ENCODE results near the gene MRM2.

The MRM2 gene

GRCh38 chr7:2202901-2203765, 38.9 kb downstream of the MRM2 start:
- no peak for DNase-seq (ENCODE audit: low read depth)

- no peak for DNase-seq (ENCODE audit: low read depth)
These were observed 39.6 kb downstream of the MRM2 start for GRCh38 chr7:2202361-2202761.

- no peak for DNase-seq (ENCODE audit: low read depth)
These were observed 40.2 kb downstream of the MRM2 start for GRCh38 chr7:2201686-2202360.

- DNase-seq (ENCODE audit: low read depth), result no peak
These were observed 40.9 kb downstream of the MRM2 start for GRCh38 chr7:2201128-2201527.

- DNase-seq (ENCODE audit: low read depth), result no peak
These were observed 41.4 kb downstream of the MRM2 start for GRCh38 chr7:2200584-2200980.

- no peak for DNase-seq (ENCODE audit: low read depth)
These were observed 41.9 kb downstream of the MRM2 start for GRCh38 chr7:2199956-2200583.

GRCh38 chr7:2199528-2199927, 42.5 kb downstream of the MRM2 start:
- no peak for DNase-seq (ENCODE audit: low read depth)

- no peak for DNase-seq (ENCODE audit: low read depth)
These were observed 43.2 kb downstream of the MRM2 start for GRCh38 chr7:2198760-2199159.

- no peak for DNase-seq (ENCODE audit: low read depth)
These were observed 43.8 kb downstream of the MRM2 start for GRCh38 chr7:2198206-2198605.

GRCh38 chr7:2197436-2198155, 44.4 kb downstream of the MRM2 start:
- no peak for DNase-seq (ENCODE audit: low read depth)

- no peak for DNase-seq (ENCODE audit: low read depth)
These were observed 45.3 kb downstream of the MRM2 start for GRCh38 chr7:2196381-2197378.

- DNase-seq (ENCODE audit: low read depth), result no peak
These were observed 46.4 kb downstream of the MRM2 start for GRCh38 chr7:2195400-2196246.

- no peak for DNase-seq (ENCODE audit: low read depth)
These were observed 48.3 kb downstream of the MRM2 start for GRCh38 chr7:2193575-2194305.

GRCh38 chr7:2192831-2193534, 49.0 kb downstream of the MRM2 start:
- no peak for DNase-seq (ENCODE audit: low read depth)

GRCh38 chr7:2191016-2191415, 51.0 kb downstream of the MRM2 start:
- no peak for DNase-seq (ENCODE audit: low read depth)

- no peak for DNase-seq (ENCODE audit: low read depth)
These were observed 51.5 kb downstream of the MRM2 start for GRCh38 chr7:2190531-2190930.

GRCh38 chr7:2186166-2186565, 55.8 kb downstream of the MRM2 start:
- DNase-seq (ENCODE audit: low read depth), result no peak

GRCh38 chr7:2185715-2186114, 56.3 kb downstream of the MRM2 start:
- no peak for DNase-seq (ENCODE audit: low read depth)

Data from fibroblast of gingiva (primary cell).